Occipital lobe (tissue), 1 donor: ENCODE results near the gene CPSF2. TPM values are rescaled to one million over a fixed set of nuclear protein-coding genes. Genes with fewer than 3 reads are reported as not detected.

Experiments
- total RNA-seq: library from RNA; depleted of rRNA; stranded (reverse); fragments of >200 nt; gene quantifications from one replicate; pipeline ENCODE4 v1.2.3, GENCODE V29; 2014

CPSF2 gene
- total RNA-seq, 1 donor from 2014 or later, result 19.3 TPM

Other genes starting within 250 kb of the CPSF2 start
- 4.1 TPM for gene FBLN5, start 174.3 kb upstream of the CPSF2 start, total RNA-seq
- 49.4 TPM for gene TRIP11, start 81.9 kb upstream of the CPSF2 start, total RNA-seq
- gene ATXN3, start 15.4 kb upstream of the CPSF2 start, total RNA-seq, result 35.1 TPM
- 158 TPM for gene NDUFB1, start 263 bp upstream of the CPSF2 start, total RNA-seq
- gene SLC24A4, start 201.2 kb downstream of the CPSF2 start, total RNA-seq, result 0.31 TPM